ENCODE data around the gene CPNE2. TPM values are rescaled to one million over a fixed set of nuclear protein-coding genes. Genes with fewer than 3 reads are reported as not detected.
A peak's percentile ranks its signal among the peaks of the same experiment; 100 is the strongest.

CPNE2 gene
- total RNA-seq, 1 experiment from 2014 or later: 14.5 TPM

DNA sequence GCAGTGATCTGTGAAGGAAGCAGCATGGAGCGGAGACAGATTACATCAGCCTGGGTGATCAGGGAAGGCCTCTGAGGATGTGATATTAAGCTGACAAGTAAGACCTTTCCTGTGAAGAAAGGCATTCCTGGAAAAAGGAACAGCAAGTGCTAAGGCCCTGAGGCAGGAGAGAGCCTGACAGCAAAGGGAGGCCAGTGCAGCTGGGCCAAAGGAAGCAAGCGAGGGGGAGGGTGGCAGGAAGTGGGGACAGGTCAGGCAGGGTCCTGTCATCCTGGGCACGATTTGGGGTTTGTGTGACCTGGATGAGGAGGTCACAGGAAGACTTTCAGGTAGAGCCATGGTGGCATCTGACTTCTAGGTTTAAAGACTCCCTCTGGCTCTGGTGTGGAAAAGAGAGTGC, 12.3 kb downstream of the CPNE2 start:
- Histone ChIP-seq H3K4me1 (ENCODE audit: insufficient read depth, low read length) (0 out of 2 replicates have a peak, but pooled peaks cover 7% of the 10 kb centered on the region), H2AFZ (ENCODE audit: low read length) (no peak overlapping the region), H3K79me2 (ENCODE audit: low read length) (no peaks in the 10 kb centered on the region), H3K4me3 (ENCODE audit: low read length) (no peak overlapping the region), H3F3A (ENCODE audit: low read length, unreplicated experiment) (no peaks in the 10 kb centered on the region), H3K27me3 (ENCODE audit: low read length) (no peaks in the 10 kb centered on the region), H3K9me2 (replicated peaks; ENCODE audit: low read length) (no peaks in the 10 kb centered on the region), H3K4me2 (ENCODE audit: low read length) (no peak overlapping the region), H3K36me3 (ENCODE audit: low read depth, low read length) (no peaks in the 10 kb centered on the region), H3K9me3 (ENCODE audit: low read length) (no peaks in the 10 kb centered on the region), H4K20me1 (ENCODE audit: low read length) (no peaks in the 10 kb centered on the region), H3K27ac (ENCODE audit: low read length) (no peak overlapping the region), H3K9ac (ENCODE audit: low read length) (no peak overlapping the region)
- POLR2A ChIA-PET (ENCODE audit: unreplicated experiment): no interaction called here
- DNase-seq (no peak), ATAC-seq (no peak)
- no peak for TF ChIP-seq EZH2phosphoT487 (IDR thresholded peaks at IDR 0.05; ENCODE audit: borderline replicate concordance, low read length)
- TF ChIP-seq, protein P1, sequence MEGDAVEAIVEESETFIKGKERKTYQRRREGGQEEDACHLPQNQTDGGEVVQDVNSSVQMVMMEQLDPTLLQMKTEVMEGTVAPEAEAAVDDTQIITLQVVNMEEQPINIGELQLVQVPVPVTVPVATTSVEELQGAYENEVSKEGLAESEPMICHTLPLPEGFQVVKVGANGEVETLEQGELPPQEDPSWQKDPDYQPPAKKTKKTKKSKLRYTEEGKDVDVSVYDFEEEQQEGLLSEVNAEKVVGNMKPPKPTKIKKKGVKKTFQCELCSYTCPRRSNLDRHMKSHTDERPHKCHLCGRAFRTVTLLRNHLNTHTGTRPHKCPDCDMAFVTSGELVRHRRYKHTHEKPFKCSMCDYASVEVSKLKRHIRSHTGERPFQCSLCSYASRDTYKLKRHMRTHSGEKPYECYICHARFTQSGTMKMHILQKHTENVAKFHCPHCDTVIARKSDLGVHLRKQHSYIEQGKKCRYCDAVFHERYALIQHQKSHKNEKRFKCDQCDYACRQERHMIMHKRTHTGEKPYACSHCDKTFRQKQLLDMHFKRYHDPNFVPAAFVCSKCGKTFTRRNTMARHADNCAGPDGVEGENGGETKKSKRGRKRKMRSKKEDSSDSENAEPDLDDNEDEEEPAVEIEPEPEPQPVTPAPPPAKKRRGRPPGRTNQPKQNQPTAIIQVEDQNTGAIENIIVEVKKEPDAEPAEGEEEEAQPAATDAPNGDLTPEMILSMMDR (conservative IDR thresholded peaks at IDR 0.05; ENCODE audit: low read depth, low read length): no peak
- no peak for TF ChIP-seq EZH2 (IDR thresholded peaks at IDR 0.05; ENCODE audit: low read length, unreplicated experiment)
- intact Hi-C loops (cut with micrococcal nuclease): no loop called here
- no TSS peak for BruUV-seq (replicated peaks)
- CTCF ChIA-PET: no interaction called here

DNA sequence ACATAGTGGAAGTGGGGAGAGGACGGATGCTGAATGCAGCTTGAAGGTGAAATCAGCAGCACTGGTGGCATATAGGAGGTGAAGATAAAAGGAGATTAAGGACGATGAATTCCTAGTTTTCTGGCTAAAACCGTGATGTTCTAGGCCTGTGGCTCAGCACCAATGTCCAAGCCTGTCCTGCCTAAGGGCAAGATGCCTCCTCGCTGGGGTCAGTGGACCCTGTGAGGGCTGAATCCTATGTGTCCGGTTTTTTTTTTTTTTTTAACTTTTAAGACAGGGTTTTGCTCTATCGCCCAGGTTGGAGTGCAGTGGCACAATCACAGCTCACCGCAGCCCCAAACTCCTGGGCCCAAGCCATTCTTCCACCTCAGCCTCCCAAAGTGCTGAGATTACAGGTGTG, 12.8 kb downstream of the CPNE2 start:
- Histone ChIP-seq H3K36me3 (ENCODE audit: low read depth, low read length) (no peaks in the 10 kb centered on the region), H3K9me2 (replicated peaks; ENCODE audit: low read length) (no peaks in the 10 kb centered on the region), H2AFZ (ENCODE audit: low read length) (no peak overlapping the region), H3F3A (ENCODE audit: low read length, unreplicated experiment) (no peaks in the 10 kb centered on the region), H3K27ac (ENCODE audit: low read length) (no peak overlapping the region), H3K79me2 (ENCODE audit: low read length) (no peaks in the 10 kb centered on the region), H3K4me3 (ENCODE audit: low read length) (no peak overlapping the region), H3K9me3 (ENCODE audit: low read length) (no peaks in the 10 kb centered on the region), H4K20me1 (ENCODE audit: low read length) (no peaks in the 10 kb centered on the region), H3K4me2 (ENCODE audit: low read length) (no peak overlapping the region), H3K9ac (ENCODE audit: low read length) (no peak overlapping the region), H3K27me3 (ENCODE audit: low read length) (no peaks in the 10 kb centered on the region), H3K4me1 (ENCODE audit: insufficient read depth, low read length) (0 out of 2 replicates have a peak, but pooled peaks cover 3% of the 10 kb centered on the region)
- ATAC-seq (no peak), DNase-seq (no peak)
- POLR2A ChIA-PET (ENCODE audit: unreplicated experiment): no interaction called here
- no TSS peak for BruUV-seq (replicated peaks)
- TF ChIP-seq, protein P1 (conservative IDR thresholded peaks at IDR 0.05; ENCODE audit: low read depth, low read length): no peak
- TF ChIP-seq EZH2phosphoT487 (IDR thresholded peaks at IDR 0.05; ENCODE audit: borderline replicate concordance, low read length) (no peak), EZH2 (IDR thresholded peaks at IDR 0.05; ENCODE audit: low read length, unreplicated experiment) (no peak)
- CTCF ChIA-PET: no interaction called here
- intact Hi-C loops (cut with micrococcal nuclease): no loop called here

DNA sequence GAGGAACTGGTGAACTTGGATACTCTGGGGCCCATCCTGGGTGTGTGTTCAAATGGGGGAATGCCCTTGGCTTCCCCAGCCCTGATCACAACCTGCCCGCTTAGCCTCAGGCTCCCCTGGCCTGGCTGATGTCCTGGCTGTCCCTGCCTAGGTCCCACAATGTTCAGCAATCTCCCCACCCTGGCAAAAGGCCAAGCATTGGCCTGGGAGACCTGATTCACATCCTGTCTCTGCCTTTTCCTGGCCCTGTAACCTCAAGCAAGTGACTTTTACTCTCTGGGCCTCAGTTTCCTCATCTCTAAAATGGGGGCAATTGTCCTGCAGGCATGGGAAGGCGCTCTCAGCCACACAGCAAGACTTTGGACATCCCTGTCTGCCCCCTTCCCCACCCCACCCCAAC, 14.4 kb downstream of the CPNE2 start:
- Histone ChIP-seq H3K27me3 (ENCODE audit: low read length) (no peaks in the 10 kb centered on the region), H3K27ac (ENCODE audit: low read length) (no peak overlapping the region), H4K20me1 (ENCODE audit: low read length) (no peaks in the 10 kb centered on the region), H3K4me1 (ENCODE audit: insufficient read depth, low read length) (no peaks in the 10 kb centered on the region), H3K9ac (ENCODE audit: low read length) (no peak overlapping the region), H2AFZ (ENCODE audit: low read length) (no peak overlapping the region), H3K4me2 (ENCODE audit: low read length) (no peak overlapping the region), H3F3A (ENCODE audit: low read length, unreplicated experiment) (no peaks in the 10 kb centered on the region), H3K4me3 (ENCODE audit: low read length) (no peak overlapping the region), H3K9me2 (replicated peaks; ENCODE audit: low read length) (no peaks in the 10 kb centered on the region), H3K36me3 (ENCODE audit: low read depth, low read length) (no peaks in the 10 kb centered on the region), H3K9me3 (ENCODE audit: low read length) (no peaks in the 10 kb centered on the region), H3K79me2 (ENCODE audit: low read length) (no peaks in the 10 kb centered on the region)
- CTCF ChIA-PET: interaction anchor here (0.6 kb wide), 1 partner anchor 405 kb away, joined by 23 read pairs; no protein-coding TSS in a partner anchor
- no TSS peak for BruUV-seq (replicated peaks)
- POLR2A ChIA-PET (ENCODE audit: unreplicated experiment): no interaction called here
- no peak for TF ChIP-seq EZH2 (IDR thresholded peaks at IDR 0.05; ENCODE audit: low read length, unreplicated experiment)
- TF ChIP-seq EZH2phosphoT487 (IDR thresholded peaks at IDR 0.05; ENCODE audit: borderline replicate concordance, low read length): no peak
- TF ChIP-seq, protein P1 (conservative IDR thresholded peaks at IDR 0.05; ENCODE audit: low read depth, low read length): no peak
- ATAC-seq: no peak
- DNase-seq: peak; percentile 19
- intact Hi-C loops (cut with micrococcal nuclease): no loop called here
